ENCODE measurements around the gene DOCK3.

DNA sequence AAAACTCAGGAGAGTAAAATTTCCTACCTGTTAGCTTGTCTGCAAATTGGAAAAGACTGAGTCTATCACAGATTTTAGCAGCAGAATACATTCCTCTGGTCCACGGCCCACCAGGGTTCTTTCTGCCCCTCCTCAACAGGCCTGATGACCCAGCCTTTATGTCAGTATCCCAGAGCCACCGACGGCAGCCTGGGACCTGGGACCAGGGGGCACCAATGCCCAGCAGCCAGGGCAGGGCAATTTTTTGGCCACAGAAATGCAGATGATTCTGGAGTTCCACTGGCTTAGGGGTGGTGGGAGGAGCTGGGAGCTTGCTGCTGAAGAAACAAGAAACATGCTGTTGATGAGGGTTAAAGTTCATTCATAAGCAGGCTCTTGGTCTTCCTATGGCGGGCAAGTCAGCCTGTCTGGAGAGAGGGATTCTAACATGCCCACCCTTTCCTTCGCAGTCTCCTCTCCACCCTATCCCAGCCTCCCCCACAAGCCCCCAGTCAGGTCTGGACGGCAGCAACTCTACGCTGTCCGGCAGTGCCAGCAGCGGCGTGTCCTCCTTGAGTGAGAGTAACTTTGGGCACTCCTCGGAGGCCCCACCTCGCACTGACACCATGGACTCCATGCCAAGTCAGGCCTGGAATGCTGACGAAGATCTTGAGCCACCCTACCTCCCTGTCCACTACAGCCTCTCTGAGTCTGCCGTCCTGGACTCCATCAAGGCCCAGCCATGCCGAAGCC, 706.0 kb downstream of the DOCK3 start:
- TF ChIP-seq, protein P1, sequence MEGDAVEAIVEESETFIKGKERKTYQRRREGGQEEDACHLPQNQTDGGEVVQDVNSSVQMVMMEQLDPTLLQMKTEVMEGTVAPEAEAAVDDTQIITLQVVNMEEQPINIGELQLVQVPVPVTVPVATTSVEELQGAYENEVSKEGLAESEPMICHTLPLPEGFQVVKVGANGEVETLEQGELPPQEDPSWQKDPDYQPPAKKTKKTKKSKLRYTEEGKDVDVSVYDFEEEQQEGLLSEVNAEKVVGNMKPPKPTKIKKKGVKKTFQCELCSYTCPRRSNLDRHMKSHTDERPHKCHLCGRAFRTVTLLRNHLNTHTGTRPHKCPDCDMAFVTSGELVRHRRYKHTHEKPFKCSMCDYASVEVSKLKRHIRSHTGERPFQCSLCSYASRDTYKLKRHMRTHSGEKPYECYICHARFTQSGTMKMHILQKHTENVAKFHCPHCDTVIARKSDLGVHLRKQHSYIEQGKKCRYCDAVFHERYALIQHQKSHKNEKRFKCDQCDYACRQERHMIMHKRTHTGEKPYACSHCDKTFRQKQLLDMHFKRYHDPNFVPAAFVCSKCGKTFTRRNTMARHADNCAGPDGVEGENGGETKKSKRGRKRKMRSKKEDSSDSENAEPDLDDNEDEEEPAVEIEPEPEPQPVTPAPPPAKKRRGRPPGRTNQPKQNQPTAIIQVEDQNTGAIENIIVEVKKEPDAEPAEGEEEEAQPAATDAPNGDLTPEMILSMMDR (conservative IDR thresholded peaks at IDR 0.05; ENCODE audit: low read depth, low read length) = no peak
- TF ChIP-seq EZH2 (IDR thresholded peaks at IDR 0.05; ENCODE audit: borderline replicate concordance, low read depth, low read length, poor library complexity, severe bottlenecking) = no peak
